NCI-H2196 (cell line): Measurements from ENCODE around the gene PCDH1.
"Not testable (repeated sequence)": the region's sequence is repeated elsewhere in the genome, so short reads cannot be mapped to it uniquely, and the experiment has no call there.

Experiments
- DNase-seq: peaks from one replicate; lab custom pipeline; 2025; ENCODE audit not compliant: unreplicated experiment; lab: John Stamatoyannopoulos, UW

The PCDH1 gene

DNA sequence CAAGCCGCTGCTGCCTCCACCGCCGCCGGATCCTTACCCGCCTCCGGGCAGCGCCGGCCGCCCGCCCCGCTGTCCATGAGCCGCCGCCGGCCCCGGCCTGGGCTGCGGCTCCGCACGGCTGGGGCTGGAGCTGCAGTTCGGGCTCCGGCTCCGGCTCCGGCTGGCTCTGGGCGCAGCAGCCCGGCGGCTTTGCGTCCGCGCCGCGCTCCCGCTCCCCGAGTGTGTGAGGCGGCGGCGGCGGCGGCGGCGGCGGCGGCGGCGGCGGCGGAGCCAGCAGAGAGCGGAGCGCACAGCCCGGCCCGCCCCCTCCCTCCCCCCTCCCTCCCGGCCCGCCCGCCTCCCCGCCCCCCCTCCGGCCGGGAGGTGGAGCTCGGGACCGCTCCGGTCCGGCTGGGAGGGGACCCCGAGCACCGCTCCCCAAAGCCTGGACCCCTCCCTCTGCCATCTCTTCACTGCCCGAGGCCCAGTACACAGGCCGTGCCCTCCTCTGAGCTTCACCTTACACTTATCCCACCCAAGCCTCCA is at the start of gene PCDH1:
Gene PCDH1, minus strand, starts transcription at position 225 of the 525 bp plus-strand sequence. Its CDS starts 148 bp downstream, at position 77.
- peak; percentile 60 for DNase-seq

DNA sequence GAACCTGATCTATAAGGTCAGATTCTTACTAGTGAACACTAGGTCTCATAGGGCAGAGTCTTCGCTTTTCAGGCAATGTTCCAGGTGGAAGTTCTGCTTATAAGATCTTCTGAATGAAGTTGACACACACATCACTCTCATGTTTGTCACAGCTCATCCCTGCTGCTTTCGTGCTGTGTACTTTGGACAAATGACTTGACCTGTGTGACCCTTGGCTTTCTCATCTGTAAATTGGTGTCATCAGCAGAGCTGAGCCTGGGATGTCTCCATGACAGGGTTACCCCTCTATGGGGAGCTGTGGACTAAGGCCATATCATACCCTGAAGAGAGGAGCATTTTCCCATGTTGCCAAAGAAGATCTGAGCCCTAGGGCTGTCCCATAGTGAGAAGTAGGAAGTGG is 48.2 kb upstream of the PCDH1 start:
- no peak for DNase-seq

DNA sequence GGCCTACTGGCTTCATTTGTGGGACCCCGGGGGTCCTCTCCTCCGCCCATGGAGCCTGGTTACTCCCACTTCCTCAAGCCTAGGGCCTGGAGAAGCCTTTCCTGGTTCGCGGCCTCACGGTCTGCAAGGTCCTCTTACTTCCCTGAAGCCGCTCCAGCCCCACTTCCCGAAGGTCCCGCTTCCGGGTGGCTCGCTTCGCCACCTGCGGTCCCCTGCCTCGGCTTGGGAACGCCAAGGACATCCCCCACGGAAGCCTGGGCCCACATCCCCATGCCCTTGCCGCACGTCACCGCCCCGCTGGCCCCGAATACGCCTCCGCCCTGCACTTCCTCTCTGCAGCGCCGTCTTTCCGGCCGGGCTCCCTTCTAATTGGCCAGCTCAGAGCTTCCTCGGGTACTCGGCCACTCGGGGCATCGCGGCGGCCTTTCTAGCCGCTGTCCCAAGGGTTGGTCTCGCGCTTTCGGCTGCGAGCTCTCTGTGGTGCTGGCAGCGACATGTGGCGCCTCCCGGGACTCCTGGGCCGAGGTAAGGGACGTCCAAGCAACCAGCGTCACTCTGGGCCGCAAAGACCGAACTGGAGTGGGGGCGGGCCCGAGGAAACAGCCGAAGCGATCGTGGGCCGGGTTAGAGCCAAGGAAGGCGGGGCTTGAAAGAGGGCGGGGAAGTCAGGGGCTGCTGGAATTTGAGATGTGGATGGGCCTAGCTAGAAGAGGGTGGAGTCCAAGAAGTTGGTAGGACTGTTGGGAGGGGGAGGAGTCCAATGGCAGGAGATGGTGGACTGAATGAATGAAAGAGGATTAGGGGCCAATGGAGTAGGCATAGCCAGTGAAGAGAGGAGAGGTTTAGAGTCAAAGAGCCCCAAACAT is 45.5 kb upstream of the PCDH1 start, which contains the start of gene DELE1:
Gene DELE1, plus strand, starts transcription at position 424 of the 866 bp plus-strand sequence. Its CDS starts 71 bp downstream, at position 495.
- peak; percentile 91 for DNase-seq

DNA sequence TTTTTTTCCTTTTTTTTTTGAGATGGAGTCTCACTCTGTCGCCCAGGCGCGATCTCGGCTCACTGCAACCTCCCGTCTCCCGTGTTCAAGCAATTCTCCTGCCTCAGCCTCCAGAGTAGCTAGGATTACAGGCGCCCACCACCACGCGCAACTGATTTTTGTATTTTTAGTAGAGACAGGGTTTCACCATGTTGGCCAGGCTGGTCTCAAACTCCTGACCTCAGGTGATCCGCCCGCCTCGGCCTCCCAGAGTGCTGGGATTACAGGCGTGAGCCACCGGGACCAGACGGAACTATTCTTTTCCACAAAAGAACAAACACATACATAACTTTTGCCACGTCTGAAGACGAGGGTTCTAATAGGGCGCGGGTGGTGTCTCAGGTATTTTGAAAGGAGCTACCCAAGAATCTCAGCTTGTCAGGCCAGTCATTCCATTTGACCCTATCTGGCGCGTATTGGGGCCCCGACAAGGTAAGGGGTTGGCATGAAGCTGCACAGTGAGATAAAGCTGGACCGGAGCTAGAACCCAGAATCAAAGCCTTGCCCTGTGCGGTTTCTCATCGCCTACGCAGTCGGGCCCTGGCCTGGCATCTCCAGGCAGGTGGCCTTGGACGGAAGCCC is 44.7 kb upstream of the PCDH1 start:
- not testable (repeated sequence) for DNase-seq

DNA sequence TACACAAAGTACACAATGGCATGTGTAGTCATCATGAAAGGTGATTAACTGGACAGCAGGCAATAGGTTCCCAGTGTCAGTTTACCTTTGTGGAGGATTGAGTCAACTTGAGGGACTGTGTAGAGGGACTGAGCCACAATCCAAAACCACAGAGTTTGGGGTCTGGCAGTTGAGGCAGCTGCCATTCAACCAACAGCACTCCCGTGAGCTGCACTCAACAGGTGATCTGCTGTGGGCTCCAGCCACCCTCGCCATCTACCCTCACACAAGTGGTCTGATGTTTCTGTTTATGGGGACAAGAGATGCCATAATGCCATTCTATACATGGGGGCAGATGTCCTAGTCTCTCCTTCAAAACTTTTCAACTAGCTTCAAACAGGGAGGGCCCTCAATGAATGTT is 42.6 kb upstream of the PCDH1 start:
- no peak for DNase-seq

DNA sequence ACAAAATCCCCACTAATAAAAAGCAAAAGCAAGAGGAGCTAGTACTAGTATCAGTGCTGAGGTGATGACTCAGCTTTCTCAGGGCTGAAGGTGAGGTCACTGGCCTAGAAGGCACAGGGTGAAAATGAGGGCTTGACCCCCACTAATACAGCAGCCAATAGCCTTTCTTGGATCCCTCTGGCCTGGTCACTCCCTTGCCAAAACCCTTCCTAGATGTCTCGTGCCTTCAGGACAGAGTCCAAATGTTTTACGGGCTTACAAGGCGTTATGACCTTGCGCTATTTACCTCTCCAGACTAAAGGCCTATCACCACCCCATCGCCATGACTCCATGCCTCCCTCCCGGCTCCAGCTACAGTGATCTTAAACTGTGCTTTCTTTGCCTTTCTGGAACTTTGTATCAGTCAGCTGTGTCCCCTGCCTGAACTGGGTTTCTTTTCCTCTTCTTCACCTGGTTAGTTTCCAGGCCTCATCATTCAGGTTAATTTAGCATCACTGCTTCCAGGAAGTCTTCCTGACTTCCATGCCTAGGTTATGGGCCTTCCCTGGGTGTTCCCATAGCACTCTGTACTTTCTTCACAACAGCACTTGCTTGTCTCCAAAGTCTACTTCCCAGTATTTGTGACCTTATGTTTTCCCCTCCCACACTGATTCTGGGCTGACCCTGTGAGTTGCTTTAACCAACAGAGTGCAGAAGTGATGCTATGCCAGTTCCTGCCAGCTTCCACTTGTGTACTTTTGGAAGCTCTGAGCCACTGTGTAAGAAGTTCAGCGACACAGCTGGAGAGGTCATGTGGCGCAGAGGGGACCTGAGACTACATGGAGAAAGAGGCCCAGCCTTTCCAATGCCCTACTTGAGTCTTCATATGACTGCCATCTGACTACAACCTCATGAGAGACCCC is 41.3 kb upstream of the PCDH1 start:
- no peak for DNase-seq

DNA sequence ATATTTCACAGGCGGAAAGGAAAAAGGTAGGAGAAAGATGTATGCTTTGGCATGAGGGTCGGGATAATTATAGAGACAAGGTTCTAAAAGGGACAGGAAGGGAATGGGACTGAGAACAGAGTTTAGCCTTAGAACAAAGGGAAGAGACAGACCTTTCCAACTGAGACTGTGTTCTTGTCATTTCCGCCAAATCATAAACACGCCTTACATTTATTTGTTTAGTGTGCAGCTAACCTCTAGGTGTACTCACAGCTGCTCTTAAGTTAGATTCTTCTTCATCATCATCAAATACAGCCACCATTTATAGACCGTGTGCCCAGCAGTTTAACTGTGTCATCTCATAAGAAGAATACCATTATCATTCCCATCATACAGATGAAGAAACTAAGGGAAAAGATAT is 39.5 kb upstream of the PCDH1 start:
- DNase-seq = no peak

DNA sequence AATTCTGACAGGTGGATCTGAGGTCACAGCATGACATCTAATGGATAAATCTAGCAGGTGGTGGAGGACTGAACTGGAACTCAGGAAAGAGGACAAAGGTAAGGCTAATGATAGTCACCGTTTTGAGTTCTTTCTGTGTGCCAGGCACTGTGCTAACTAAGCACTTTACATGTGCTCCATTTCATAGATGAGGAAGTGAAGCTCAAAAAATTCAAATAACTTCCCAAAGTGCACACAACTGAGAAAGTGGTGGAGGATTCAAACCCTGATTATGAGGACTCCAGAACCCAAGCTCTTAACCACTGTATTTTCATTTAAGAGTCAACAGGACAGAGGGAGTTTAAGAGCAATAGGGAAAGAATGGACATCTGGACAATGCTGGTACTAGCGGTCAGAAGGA is 38.3 kb upstream of the PCDH1 start:
- DNase-seq = no peak

DNA sequence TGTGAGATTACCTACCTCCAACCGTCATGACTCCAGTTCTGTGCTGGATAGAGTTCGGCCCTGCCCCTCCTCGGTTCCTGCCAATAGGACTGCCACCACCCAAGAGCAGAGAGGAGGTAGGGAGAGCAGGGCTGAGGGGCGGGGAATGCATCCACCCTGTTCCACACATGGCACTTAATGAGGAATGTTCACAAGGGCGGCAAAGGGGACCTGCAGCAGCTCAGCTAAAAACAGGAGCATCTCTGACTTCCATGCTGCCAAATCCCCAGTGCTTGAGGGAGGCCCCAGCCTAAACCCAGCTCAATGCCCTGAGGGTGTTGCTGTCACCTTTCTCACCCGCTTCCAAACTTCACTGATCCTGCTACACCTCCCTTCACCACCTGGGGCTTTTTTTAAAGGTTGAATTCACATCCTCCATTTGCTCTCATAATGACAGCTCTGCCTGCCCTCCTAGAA is 37.7 kb upstream of the PCDH1 start:
- DNase-seq = no peak

DNA sequence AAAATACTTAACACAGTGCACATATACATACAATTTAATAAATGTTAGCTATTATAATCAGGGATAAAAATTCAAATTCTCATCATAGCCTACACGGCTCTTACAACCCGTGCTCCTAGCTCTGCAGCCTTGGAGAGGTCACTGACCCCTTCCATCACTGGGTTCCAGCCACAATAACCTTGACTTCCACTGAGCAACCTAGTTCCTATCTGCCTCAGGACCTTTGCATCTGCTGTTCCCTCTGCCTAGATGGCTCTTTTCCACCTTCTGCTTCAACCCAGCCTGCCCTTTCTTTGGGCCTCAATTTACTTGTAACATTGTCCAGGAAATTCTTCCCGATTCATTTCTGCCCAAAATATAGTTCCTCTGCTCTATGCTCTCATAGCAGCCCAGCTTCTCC is 36.6 kb upstream of the PCDH1 start:
- DNase-seq = no peak

DNA sequence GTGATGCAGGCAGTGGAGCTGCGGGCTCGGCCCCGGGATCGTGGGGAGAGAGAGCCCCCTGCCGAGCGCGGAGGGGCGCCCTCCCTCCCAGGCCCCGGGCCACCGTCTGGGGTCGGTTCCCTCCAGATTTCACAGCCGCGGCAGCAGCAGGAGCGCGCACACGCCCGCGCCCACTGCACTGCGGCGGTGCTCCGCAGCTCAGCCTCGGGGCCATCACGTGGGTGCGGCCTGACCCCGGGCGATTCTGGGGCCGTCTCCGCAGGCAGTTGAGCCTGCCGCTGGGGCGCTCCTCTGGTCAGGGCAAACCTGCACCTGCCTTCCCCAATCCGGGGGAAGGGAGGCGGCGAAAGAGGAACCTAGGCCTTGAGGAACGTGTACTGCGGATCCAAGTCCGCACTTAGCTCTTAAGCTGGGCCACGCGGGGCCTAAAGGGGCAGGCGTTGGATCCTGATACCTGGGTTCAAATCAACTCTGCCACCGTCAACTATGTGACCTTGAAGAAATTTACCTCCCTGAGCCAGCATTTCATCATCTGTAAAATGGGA is 36.1 kb upstream of the PCDH1 start:
- no peak for DNase-seq

DNA sequence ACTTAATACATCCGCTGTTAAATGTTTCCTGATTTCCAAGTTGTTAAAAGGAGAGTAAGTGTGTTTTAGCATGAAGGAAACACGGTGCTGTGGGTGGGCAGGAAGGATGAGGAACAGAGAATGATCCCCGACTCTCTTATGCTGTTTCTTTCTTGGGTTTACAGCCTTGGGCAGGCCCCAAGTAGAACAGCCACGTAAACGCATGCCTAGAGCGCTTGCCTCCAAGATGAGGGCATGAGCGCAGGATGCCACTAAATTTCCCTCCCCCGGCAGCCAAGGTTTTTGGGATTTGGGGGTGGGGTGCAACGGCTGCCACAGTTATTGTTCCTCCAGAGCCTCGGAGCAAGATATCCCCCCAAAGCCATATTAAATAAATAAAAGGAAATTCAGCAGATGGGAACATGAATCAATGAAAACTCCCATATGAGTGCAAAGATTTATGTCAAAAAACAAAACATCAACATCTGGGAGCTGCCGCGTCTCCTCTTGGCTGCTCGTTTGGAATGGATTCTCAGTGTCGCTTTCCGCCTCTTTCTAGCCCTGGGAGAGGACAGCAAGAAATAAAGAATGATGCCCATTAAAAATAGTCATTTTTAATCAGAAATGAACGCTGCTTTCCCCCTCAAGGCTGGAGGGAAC is 35.5 kb upstream of the PCDH1 start:
- no peak for DNase-seq

DNA sequence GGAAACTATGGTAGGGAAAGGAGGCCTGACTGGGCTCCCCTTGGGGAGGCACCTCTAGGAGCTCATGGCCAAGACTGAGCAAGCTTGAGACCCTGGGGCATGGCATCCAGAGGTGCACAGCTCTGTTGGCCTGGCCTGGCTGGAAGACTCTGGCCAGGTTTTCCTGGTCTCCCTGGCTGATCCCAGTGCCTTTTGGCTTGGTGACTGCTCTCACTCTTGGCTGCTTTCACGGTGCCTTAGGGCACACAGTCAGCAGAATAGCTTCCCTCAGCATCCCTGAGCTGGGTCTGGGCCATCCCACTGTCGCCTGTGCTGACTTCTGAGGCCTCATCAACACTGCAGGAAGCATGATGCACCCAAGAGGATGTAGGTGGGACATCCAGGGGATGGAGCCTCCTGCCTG is 32.1 kb upstream of the PCDH1 start:
- no peak for DNase-seq

DNA sequence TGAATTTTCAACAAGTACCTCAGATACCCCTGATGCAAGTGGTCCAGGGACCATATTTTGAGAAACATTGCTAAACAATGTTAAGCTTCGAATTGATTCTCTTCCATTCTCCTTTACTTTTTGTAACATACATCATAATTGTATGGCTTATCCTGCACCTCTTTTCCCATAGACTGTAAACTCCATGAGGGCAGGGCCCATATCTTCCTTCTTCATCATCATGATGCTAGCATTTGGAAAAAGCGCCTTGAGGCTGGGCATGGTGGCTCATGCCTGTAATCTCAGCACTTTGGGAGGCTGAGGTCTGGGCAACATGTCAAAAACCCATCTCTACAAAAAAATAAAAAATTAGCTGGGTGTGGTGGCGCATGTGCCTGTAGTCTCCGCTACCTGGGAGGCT is 31.0 kb upstream of the PCDH1 start:
- no peak for DNase-seq

DNA sequence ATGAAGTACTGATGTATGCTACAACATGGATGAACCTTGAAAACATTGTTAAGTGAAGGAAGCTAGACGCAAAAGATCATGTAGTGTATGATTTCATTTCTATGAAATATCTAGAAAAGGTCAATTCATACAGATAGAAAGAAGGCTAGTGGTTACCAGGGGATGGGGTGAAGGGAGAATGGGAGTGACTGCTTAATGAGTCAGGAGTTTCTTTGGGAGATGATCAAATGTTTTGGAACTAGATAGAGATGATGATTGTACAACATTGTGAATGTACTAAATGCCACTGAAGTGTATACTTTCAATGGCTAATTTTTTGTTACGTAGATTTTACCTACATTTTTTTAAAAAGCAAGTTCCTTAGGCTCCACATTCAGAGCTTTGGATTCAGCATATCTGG is 30.6 kb upstream of the PCDH1 start:
- no peak for DNase-seq

DNA sequence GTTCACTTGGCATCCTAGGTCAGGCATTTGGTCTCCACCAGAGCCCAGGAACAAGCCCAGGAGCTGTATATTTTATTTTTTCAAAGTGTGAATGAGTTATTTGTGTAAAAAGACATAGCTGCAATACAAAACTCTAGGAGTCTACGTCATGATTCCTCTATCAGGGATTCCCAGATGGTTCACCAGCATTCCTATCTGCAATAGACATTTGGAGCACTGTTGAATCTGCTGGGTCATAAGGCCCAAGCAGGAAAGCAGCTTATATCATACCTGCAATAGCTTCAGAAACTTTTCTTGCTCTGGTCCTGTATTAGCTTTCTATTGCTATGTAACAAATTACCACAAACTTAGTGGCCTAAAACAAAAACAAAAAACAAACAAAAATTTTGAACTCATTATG is 28.8 kb upstream of the PCDH1 start:
- DNase-seq = no peak

DNA sequence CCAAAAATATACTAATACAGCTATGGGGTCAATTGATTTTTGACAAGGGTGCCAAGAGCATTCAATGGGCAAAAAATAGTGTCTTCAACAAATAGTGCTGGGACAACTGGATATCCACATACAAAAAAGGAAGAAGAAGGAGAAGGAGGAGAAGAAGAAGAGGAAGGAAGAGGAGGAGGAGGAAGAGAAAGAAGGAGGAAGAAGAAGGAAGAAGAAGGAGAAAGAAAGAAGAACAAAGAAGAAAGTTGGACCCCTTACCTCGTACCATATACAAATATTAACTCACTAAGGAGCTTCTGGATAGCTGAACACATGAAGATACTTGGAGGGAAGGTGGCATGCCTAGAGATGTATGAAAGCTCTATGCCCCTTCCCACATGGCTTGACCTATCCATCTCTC is 28.3 kb upstream of the PCDH1 start:
- no peak for DNase-seq

DNA sequence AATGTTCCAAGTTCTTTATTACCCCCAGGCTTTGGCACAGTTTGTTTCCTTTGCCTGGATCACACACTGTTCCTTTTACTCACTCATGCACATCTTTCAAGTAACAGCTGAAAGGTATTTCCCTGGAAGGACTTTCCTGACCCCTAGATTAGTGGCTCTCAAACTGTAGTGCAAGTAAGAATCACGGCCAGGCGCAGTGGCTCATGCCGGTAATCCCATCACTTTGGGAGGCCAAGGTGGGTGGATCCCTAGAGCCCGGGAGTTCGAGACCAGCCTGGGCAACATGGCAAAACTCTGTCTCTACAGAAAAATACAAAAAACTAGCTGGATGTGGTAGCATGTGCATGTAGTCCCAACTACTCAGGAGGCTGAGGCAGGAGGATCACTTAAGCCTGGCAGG is 26.3 kb upstream of the PCDH1 start:
- no peak for DNase-seq

DNA sequence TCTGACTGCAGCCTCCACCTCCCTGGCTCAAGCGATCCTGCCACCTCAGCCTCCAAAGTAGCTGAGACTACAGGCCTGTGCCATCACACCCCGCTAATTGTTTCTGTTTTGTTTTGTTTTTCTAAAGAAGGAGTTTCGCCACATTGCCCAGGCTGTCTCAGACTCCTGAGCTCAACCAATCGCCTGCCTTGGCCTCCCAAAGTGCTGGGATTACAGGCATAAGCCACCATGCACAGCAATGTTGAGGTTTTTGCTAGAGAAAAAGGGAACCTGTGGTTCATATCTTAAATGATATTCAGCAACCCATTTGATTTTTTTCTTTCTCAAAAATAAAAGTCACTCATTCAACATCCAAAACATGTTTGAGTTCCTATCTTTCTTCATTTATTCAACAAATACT is 25.1 kb upstream of the PCDH1 start:
- no peak for DNase-seq
